ENCODE measurements around the gene RNASE2.

RNASE2 gene

DNA sequence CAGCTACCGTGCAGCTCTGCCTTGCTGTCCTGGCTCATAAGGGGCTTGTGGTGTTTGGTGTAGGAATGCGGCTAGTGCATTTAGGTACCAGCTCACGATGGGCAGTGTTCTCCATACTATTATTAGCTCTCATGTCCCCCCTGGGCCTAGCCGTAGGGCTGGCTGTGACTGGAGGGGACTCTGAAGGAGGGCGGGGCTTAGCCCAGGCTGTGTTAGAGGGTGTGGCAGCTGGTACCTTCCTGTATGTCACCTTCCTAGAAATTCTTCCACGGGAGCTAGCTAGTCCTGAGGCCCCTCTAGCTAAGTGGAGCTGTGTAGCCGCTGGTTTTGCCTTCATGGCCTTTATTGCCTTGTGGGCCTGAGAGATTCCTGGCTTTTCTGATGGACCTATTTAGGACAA lies 45.9 kb downstream of the RNASE2 start:
- TF ChIP-seq, protein P1, sequence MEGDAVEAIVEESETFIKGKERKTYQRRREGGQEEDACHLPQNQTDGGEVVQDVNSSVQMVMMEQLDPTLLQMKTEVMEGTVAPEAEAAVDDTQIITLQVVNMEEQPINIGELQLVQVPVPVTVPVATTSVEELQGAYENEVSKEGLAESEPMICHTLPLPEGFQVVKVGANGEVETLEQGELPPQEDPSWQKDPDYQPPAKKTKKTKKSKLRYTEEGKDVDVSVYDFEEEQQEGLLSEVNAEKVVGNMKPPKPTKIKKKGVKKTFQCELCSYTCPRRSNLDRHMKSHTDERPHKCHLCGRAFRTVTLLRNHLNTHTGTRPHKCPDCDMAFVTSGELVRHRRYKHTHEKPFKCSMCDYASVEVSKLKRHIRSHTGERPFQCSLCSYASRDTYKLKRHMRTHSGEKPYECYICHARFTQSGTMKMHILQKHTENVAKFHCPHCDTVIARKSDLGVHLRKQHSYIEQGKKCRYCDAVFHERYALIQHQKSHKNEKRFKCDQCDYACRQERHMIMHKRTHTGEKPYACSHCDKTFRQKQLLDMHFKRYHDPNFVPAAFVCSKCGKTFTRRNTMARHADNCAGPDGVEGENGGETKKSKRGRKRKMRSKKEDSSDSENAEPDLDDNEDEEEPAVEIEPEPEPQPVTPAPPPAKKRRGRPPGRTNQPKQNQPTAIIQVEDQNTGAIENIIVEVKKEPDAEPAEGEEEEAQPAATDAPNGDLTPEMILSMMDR (IDR thresholded peaks at IDR 0.05; ENCODE audit: low read depth, low read length): no peak
- DNase-seq (ENCODE audit: extremely low read depth, low read depth): no peak

DNA sequence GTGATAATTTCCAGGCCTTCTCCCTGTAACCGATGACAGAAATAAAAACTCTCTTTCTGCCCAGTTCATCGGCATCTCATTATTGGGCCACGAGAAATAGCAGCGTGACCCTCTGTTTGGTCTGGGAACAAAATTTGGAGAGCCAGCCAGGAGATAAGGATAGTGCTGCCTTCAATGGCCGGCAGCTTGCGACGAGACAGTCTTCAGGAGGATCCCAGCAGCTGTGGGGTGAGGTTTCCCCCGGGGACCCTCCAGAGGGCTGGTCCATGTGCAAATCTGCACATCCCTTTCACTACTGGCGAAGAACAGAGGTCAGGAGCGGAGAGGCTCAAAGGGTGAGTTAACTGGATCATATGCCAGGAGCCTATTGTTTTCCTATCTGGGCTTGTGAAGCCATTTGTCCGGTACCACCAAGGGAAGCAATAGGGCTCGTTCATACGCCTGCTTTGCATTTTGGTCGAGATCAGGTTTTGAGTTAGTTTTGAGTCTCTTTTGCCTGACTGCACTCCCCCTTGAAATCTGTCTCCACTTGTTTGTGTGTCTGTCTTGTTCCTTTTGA lies 48.6 kb downstream of the RNASE2 start:
- DNase-seq (ENCODE audit: extremely low read depth, low read depth): no peak
- TF ChIP-seq, protein P1 (IDR thresholded peaks at IDR 0.05; ENCODE audit: low read depth, low read length): no peak

Data from AG09319 (cell line).